Measurements from ENCODE around the gene MIDN. TPM values are rescaled to one million over a fixed set of nuclear protein-coding genes. Genes with fewer than 3 reads are reported as not detected.

The MIDN gene
- total and polyA plus RNA-seq, 10 of the 15 experiments (the other 5 are each of a cell fraction or from before 2014, with no cell fraction given) = 0.38 to 51.5 (median 7.2) TPM

DNA sequence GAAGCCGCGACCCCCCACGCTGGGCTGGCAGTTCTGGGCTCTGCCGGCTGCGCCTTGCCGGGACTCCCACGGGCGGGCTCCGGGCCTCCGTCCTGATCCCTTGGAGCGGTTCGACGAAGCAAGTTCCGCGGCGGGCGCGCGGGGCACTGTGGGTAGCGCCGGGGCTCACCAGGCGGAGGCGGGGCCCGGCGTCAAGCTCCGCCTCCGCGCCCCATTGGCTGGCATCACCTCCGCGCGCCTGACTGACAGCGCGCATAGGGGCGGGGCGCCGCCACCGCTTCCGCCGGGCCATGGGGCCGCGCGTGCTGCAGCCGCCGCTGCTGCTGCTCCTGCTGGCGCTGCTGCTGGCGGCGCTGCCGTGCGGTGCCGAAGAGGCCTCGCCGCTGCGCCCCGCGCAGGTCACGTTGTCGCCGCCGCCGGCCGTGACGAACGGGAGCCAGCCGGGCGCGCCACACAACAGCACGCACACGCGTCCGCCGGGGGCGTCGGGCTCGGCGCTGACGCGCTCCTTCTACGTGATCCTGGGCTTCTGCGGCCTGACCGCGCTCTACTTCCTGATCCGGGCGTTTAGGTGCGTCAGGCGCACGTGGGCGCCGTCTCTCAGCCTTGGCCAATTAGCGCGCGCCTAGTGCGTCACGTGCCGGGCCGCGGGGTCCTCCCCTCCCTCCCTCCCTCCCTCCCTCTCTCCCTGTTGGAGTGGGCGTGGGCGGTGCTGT lies 27.0 kb downstream of the MIDN start, which contains the start of gene FAM174C (continued):
- TF ChIP-seq, protein P1, sequence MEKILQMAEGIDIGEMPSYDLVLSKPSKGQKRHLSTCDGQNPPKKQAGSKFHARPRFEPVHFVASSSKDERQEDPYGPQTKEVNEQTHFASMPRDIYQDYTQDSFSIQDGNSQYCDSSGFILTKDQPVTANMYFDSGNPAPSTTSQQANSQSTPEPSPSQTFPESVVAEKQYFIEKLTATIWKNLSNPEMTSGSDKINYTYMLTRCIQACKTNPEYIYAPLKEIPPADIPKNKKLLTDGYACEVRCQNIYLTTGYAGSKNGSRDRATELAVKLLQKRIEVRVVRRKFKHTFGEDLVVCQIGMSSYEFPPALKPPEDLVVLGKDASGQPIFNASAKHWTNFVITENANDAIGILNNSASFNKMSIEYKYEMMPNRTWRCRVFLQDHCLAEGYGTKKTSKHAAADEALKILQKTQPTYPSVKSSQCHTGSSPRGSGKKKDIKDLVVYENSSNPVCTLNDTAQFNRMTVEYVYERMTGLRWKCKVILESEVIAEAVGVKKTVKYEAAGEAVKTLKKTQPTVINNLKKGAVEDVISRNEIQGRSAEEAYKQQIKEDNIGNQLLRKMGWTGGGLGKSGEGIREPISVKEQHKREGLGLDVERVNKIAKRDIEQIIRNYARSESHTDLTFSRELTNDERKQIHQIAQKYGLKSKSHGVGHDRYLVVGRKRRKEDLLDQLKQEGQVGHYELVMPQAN (conservative IDR thresholded peaks at IDR 0.05) = peak; percentile 98
- no peak for TF ChIP-seq ZNF384 (IDR thresholded peaks at IDR 0.05; ENCODE audit: borderline replicate concordance, low read depth, low read length)
- peak; percentile 25; the same call in 1 of the 2 replicates for TF ChIP-seq ASH2L (IDR thresholded peaks at IDR 0.05; ENCODE audit: borderline replicate concordance, low read depth)
- TF ChIP-seq, protein P2, sequence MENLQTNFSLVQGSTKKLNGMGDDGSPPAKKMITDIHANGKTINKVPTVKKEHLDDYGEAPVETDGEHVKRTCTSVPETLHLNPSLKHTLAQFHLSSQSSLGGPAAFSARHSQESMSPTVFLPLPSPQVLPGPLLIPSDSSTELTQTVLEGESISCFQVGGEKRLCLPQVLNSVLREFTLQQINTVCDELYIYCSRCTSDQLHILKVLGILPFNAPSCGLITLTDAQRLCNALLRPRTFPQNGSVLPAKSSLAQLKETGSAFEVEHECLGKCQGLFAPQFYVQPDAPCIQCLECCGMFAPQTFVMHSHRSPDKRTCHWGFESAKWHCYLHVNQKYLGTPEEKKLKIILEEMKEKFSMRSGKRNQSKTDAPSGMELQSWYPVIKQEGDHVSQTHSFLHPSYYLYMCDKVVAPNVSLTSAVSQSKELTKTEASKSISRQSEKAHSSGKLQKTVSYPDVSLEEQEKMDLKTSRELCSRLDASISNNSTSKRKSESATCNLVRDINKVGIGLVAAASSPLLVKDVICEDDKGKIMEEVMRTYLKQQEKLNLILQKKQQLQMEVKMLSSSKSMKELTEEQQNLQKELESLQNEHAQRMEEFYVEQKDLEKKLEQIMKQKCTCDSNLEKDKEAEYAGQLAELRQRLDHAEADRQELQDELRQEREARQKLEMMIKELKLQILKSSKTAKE (IDR thresholded peaks at IDR 0.05; ENCODE audit: low read depth, poor library complexity, severe bottlenecking) = no peak
- no peak for TF ChIP-seq ESRRA (IDR thresholded peaks at IDR 0.05; ENCODE audit: low read length)
- TF ChIP-seq, protein P3, sequence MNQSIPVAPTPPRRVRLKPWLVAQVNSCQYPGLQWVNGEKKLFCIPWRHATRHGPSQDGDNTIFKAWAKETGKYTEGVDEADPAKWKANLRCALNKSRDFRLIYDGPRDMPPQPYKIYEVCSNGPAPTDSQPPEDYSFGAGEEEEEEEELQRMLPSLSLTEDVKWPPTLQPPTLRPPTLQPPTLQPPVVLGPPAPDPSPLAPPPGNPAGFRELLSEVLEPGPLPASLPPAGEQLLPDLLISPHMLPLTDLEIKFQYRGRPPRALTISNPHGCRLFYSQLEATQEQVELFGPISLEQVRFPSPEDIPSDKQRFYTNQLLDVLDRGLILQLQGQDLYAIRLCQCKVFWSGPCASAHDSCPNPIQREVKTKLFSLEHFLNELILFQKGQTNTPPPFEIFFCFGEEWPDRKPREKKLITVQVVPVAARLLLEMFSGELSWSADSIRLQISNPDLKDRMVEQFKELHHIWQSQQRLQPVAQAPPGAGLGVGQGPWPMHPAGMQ (IDR thresholded peaks at IDR 0.05; ENCODE audit: borderline replicate concordance) = no peak
- peak; percentile 50; the same call in 1 of the 2 replicates for TF ChIP-seq RFX5 (IDR thresholded peaks at IDR 0.05; ENCODE audit: low read depth, low read length)
- TF ChIP-seq JUND (IDR thresholded peaks at IDR 0.05; ENCODE audit: low read depth, low read length) = no peak
- peak; percentile 93 for TF ChIP-seq KLF5 (IDR thresholded peaks at IDR 0.05; ENCODE audit: partially characterized antibody)
- TF ChIP-seq HDAC2 (IDR thresholded peaks at IDR 0.05) = no peak
- TF ChIP-seq, protein P4, sequence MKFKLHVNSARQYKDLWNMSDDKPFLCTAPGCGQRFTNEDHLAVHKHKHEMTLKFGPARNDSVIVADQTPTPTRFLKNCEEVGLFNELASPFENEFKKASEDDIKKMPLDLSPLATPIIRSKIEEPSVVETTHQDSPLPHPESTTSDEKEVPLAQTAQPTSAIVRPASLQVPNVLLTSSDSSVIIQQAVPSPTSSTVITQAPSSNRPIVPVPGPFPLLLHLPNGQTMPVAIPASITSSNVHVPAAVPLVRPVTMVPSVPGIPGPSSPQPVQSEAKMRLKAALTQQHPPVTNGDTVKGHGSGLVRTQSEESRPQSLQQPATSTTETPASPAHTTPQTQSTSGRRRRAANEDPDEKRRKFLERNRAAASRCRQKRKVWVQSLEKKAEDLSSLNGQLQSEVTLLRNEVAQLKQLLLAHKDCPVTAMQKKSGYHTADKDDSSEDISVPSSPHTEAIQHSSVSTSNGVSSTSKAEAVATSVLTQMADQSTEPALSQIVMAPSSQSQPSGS (IDR thresholded peaks at IDR 0.05; ENCODE audit: low read length) = no peak
- no peak for TF ChIP-seq TCF7 (IDR thresholded peaks at IDR 0.05; ENCODE audit: borderline replicate concordance)
- no peak; the same call in 1 of the 2 replicates for TF ChIP-seq YY1 (IDR thresholded peaks at IDR 0.05; ENCODE audit: low read depth, low read length)
- TF ChIP-seq, protein P5, sequence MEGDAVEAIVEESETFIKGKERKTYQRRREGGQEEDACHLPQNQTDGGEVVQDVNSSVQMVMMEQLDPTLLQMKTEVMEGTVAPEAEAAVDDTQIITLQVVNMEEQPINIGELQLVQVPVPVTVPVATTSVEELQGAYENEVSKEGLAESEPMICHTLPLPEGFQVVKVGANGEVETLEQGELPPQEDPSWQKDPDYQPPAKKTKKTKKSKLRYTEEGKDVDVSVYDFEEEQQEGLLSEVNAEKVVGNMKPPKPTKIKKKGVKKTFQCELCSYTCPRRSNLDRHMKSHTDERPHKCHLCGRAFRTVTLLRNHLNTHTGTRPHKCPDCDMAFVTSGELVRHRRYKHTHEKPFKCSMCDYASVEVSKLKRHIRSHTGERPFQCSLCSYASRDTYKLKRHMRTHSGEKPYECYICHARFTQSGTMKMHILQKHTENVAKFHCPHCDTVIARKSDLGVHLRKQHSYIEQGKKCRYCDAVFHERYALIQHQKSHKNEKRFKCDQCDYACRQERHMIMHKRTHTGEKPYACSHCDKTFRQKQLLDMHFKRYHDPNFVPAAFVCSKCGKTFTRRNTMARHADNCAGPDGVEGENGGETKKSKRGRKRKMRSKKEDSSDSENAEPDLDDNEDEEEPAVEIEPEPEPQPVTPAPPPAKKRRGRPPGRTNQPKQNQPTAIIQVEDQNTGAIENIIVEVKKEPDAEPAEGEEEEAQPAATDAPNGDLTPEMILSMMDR (IDR thresholded peaks at IDR 0.05 in 2 of 3, conservative IDR thresholded peaks at IDR 0.05 in 1 of 3; ENCODE audit: control insufficient read depth in 2 of 3, extremely low read depth in 1 of 3, insufficient read depth in 1 of 3, low read depth in 3 of 3, low read length in 3 of 3) = no peak
- TF ChIP-seq STAT1 (conservative IDR thresholded peaks at IDR 0.05) = no peak
- no peak for TF ChIP-seq GABPA (IDR thresholded peaks at IDR 0.05; ENCODE audit: low read depth)
- TF ChIP-seq, protein P6, sequence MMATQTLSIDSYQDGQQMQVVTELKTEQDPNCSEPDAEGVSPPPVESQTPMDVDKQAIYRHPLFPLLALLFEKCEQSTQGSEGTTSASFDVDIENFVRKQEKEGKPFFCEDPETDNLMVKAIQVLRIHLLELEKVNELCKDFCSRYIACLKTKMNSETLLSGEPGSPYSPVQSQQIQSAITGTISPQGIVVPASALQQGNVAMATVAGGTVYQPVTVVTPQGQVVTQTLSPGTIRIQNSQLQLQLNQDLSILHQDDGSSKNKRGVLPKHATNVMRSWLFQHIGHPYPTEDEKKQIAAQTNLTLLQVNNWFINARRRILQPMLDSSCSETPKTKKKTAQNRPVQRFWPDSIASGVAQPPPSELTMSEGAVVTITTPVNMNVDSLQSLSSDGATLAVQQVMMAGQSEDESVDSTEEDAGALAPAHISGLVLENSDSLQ (IDR thresholded peaks at IDR 0.05) = peak; percentile 96
- TF ChIP-seq RCOR1 (conservative IDR thresholded peaks at IDR 0.05; ENCODE audit: low read depth, low read length) = no peak
- TF ChIP-seq, protein P7, sequence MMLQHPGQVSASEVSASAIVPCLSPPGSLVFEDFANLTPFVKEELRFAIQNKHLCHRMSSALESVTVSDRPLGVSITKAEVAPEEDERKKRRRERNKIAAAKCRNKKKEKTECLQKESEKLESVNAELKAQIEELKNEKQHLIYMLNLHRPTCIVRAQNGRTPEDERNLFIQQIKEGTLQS (IDR thresholded peaks at IDR 0.05; ENCODE audit: borderline replicate concordance, extremely low read depth, low read depth, low read length) = peak; percentile 98

All from GM12878 (cell line).